Measurements from ENCODE around the gene HOXC9. TPM values are rescaled to one million over a fixed set of nuclear protein-coding genes. Genes with fewer than 3 reads are reported as not detected.

The HOXC9 gene
- total RNA-seq, 3 donors from 2014 or later = 3.8 to 16.8 (median 4.6) TPM

- no peaks in the 10 kb centered on the region for H3K27me3 ChIP-seq
- peak overlapping the region in 1 of 2 donors; percentile 40 for H3K27ac ChIP-seq
- H3K4me1 ChIP-seq = no peaks in the 10 kb centered on the region
- TF ChIP-seq POLR2A (IDR thresholded peaks at IDR 0.05) = no peak
- TF ChIP-seq, protein P1, sequence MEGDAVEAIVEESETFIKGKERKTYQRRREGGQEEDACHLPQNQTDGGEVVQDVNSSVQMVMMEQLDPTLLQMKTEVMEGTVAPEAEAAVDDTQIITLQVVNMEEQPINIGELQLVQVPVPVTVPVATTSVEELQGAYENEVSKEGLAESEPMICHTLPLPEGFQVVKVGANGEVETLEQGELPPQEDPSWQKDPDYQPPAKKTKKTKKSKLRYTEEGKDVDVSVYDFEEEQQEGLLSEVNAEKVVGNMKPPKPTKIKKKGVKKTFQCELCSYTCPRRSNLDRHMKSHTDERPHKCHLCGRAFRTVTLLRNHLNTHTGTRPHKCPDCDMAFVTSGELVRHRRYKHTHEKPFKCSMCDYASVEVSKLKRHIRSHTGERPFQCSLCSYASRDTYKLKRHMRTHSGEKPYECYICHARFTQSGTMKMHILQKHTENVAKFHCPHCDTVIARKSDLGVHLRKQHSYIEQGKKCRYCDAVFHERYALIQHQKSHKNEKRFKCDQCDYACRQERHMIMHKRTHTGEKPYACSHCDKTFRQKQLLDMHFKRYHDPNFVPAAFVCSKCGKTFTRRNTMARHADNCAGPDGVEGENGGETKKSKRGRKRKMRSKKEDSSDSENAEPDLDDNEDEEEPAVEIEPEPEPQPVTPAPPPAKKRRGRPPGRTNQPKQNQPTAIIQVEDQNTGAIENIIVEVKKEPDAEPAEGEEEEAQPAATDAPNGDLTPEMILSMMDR (IDR thresholded peaks at IDR 0.05) = no peak
- no peak for TF ChIP-seq POLR2AphosphoS5 (IDR thresholded peaks at IDR 0.05)
- no peaks in the 10 kb centered on the region for H3K36me3 ChIP-seq
- intact Hi-C loops (cut with DNase I; ENCODE audit: low total_unique reads) = no loop called here
- DNase-seq (ENCODE audit: low spot score in 2 of 2) = no peak
- H3K9me3 ChIP-seq = no peaks in the 10 kb centered on the region
- H3K4me3 ChIP-seq = peak overlapping the region in 2 of 3 donors; percentile 35 to 47
Observed at GRCh38 chr12:54046809-54047159, 46.8 kb downstream of the HOXC9 start.

- no peak for DNase-seq (ENCODE audit: low spot score in 2 of 2)
- no peaks in the 10 kb centered on the region for H3K27me3 ChIP-seq
- H3K9me3 ChIP-seq = no peaks in the 10 kb centered on the region
- no peaks in the 10 kb centered on the region for H3K36me3 ChIP-seq
- H3K4me3 ChIP-seq = peak overlapping the region in 2 of 3 donors; percentile 35 to 47
- H3K4me1 ChIP-seq = peaks cover 0 to under 1% of the 10 kb centered on the region in 2 donors
- intact Hi-C loops (cut with DNase I; ENCODE audit: low total_unique reads) = no loop called here
- TF ChIP-seq POLR2A (IDR thresholded peaks at IDR 0.05) (no peak), POLR2AphosphoS5 (IDR thresholded peaks at IDR 0.05) (no peak)
- TF ChIP-seq, protein P1 (IDR thresholded peaks at IDR 0.05) = no peak
- H3K27ac ChIP-seq = peak overlapping the region in 1 of 2 donors; percentile 40
Observed at GRCh38 chr12:54047160-54047963, 47.4 kb downstream of the HOXC9 start.

GRCh38 chr12:54047964-54048303 is 48.0 kb downstream of the HOXC9 start:
- no peak for DNase-seq (ENCODE audit: low spot score in 2 of 2)
- H3K4me3 ChIP-seq = peak overlapping the region in 1 of 3 donors; percentile 35
- no peaks in the 10 kb centered on the region for H3K9me3 ChIP-seq
- TF ChIP-seq, protein P1 (IDR thresholded peaks at IDR 0.05) = no peak
- TF ChIP-seq POLR2A (IDR thresholded peaks at IDR 0.05) = no peak
- TF ChIP-seq POLR2AphosphoS5 (IDR thresholded peaks at IDR 0.05) = no peak
- peaks cover 0 to 7% of the 10 kb centered on the region in 2 donors for H3K4me1 ChIP-seq
- intact Hi-C loops (cut with DNase I; ENCODE audit: low total_unique reads) = no loop called here
- H3K27me3 ChIP-seq = no peaks in the 10 kb centered on the region
- no peaks in the 10 kb centered on the region for H3K36me3 ChIP-seq
- no peak overlapping the region for H3K27ac ChIP-seq

- intact Hi-C loops (cut with DNase I; ENCODE audit: low total_unique reads) = no loop called here
- H3K36me3 ChIP-seq = no peaks in the 10 kb centered on the region
- H3K9me3 ChIP-seq = no peaks in the 10 kb centered on the region
- DNase-seq (ENCODE audit: low spot score in 2 of 2) = no peak
- no peak overlapping the region for H3K4me3 ChIP-seq
- TF ChIP-seq POLR2AphosphoS5 (IDR thresholded peaks at IDR 0.05) = no peak
- TF ChIP-seq POLR2A (IDR thresholded peaks at IDR 0.05) = no peak
- TF ChIP-seq, protein P1 (IDR thresholded peaks at IDR 0.05) = no peak
- no peak overlapping the region for H3K27ac ChIP-seq
- peaks cover 0 to 8% of the 10 kb centered on the region in 2 donors for H3K4me1 ChIP-seq
- H3K27me3 ChIP-seq = no peaks in the 10 kb centered on the region
Observed at GRCh38 chr12:54048406-54049093, 48.6 kb downstream of the HOXC9 start.

DNA sequence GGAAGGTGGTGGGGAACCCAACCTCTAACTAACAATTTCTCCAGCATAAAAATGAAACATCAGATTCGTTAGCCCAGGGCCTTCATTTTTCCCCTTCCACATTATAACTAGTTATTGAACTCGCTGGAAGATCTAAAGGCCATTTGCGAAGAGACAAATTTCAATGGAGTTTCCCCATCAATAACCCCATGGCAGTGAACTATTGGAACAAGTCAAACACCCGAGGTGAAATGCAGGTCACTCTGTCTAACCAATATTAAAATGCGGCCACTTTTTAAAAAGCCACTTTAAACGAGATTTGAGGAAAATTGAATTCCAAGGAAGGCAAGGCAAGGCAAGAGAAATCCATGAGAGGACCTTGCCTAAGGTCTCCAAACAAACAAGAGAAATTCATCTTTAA is 49.1 kb downstream of the HOXC9 start:
- intact Hi-C loops (cut with DNase I; ENCODE audit: low total_unique reads) = no loop called here
- no peak for DNase-seq (ENCODE audit: low spot score in 2 of 2)
- Histone ChIP-seq H3K4me1 (peaks cover 0 to 8% of the 10 kb centered on the region in 2 donors), H3K36me3 (no peaks in the 10 kb centered on the region), H3K27ac (no peak overlapping the region), H3K27me3 (no peaks in the 10 kb centered on the region), H3K4me3 (no peak overlapping the region), H3K9me3 (no peaks in the 10 kb centered on the region)
- no peak for TF ChIP-seq POLR2AphosphoS5 (IDR thresholded peaks at IDR 0.05)
- no peak for TF ChIP-seq POLR2A (IDR thresholded peaks at IDR 0.05)
- TF ChIP-seq, protein P1 (IDR thresholded peaks at IDR 0.05) = no peak

All from breast epithelium (tissue), 4 donors.